GM21515 (cell line): ENCODE measurements around the gene TBX15.

Experiments used
- ATAC-seq: cut with Tn5 transposase; IDR thresholded peaks from one replicate; pipeline ENCODE4 v1.9.1; 2021; ENCODE audit not compliant: unreplicated experiment

The TBX15 gene

DNA sequence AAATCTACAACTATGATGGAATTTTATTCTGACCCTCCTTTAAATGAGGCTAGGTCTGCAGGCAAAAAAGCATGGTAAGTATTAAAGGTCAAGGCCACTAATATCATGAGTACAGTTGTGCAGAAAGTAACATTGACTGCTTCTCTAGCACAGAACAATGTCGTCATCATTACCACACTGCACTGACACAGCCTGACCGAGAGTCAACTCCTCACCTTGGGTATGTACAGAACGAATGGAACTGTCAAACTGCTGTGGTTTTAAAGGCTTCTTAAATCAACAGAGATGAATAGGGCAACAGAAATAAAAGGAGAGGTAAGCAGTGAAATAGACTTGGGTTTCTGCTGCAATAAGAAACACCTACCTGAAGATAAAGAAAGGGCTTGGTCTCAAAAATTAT, 88.8 kb downstream of the TBX15 start:
- no peak for ATAC-seq

DNA sequence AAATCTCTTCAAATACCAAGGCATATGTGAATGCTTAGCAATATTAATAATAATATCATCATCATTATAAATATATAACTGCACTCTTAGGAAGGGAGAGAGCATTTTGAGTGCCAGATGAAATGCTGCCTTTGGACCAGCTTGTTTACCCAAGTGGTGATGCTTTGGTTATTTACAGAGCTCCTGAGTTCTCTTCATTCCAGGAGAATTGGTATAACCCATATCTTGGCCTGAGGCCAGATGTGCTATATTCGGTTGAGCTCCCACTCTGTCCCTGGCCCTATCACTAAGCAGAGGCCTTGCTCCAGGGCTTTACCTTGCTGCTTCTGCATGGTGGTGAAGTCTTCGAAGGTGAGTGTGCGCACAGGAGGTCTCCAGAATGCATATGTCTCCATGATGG, 89.4 kb downstream of the TBX15 start:
- ATAC-seq: no peak

DNA sequence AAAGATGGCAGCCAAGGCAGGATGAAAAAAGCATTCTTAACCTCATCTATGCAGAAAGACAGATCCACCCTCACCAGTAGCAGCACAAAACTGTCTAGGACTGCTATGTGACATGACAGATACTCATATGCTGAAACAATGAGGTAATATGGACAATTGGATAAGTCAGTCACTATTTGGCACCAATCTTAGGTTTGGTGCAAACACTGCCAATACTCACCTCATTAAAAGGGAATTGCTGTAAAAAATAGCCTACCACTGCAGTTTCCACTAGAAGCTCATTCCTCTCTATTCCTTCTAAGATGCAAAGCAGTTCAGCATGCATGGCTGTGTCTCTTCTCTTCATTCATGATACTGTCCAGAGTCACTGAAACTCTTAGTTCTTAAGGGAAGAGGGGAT, 91.7 kb downstream of the TBX15 start:
- no peak for ATAC-seq

DNA sequence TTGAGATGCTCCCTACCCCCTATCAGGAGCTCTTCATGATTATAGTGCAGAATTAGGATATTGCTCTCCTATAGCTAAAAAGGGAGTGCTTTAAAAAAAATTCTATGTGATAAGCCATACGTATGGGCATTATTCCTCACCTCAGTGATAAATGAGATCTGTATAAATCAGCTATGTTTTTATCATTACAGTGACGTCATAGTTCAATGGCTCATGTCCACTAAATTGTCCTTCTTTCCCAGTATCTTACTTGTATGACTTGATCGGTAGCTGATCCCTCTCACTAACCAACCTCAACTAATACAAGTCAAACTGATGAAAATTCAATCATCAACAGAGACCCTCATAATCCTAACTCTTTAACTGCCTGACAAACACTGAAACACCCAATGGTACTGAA, 93.3 kb downstream of the TBX15 start:
- no peak for ATAC-seq

DNA sequence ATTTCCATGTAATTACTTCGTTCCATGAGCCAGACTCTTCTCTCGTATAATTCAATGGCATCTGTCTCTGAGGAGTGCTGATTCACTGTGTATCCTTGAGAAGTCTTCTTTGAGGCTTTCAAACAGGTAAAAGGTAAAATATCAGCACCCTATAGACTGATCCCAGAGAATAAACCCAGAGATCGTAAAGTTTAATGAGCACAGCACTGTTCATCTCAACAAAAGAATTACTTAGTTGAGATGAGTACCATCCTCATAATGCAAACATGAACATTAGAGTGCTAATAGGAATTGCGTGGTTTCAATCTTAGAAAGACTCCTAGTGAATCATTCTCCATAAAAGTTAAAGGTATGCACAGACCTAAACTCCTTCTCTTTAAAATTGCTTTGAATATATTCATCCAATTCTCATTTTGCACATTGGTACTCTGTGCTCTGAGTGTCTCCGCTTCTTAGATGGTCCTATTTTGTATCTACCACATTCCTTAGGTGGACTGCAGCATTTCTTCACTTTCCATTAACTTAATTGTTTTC, 97.2 kb downstream of the TBX15 start:
- ATAC-seq: no peak

DNA sequence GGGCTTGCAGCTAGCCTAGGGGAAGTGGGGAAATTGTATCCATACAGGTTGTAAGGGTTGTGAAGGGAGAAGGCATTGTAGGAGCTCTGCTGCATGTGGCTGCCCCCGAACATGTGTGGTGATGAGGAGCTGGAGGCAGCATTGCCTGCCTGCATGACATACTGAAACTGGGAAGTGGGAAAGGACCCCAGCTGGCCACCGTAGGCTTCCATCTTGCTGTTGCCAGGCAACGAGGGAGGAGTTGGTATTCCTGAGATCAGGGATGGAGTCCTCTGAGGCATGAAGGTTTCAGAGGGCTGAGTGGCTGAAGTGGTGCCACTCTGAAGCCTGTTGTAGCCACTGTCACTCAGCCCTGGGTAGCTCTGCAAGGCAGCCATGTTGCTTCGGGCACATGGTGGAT, 103.2 kb downstream of the TBX15 start:
- ATAC-seq: no peak

DNA sequence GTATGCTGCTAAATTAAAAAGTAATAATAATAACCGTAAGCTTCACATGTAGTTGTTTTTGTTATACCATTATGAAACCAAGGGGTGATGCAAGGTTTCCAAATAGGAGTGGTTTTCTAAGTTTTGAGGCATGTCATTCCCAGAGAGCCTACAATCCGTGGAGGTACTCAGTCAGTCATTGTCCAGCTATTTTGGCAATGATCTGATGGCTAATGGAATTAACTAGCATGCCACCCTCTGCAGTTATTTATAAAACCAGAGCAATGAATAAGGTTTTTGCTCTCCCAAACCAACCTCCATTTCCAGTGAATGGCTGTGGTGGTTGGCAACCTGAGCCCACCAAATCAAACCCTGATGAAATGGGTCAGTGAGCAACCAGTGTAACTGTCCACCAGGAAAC, 106.4 kb downstream of the TBX15 start:
- ATAC-seq: no peak

DNA sequence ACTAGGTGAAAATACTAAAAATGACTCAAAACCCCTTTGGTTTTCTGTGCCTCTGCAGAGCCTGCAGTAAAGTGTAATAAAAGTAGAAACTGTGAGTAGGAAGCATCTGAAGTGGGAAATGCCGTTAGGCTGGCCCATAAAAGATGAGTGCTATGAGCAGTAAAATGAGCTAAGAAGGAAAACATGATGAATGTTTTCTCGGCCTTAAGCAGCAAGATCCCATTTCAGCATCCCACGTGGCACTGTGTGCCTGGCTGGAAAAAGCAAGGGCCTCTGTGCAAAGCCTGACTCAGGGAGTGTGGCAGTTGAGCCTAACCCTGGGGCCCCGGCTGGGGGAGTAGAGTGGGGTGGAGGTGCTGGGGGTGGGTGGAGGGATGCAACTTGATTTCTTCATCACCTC, 109.5 kb downstream of the TBX15 start:
- ATAC-seq: no peak

DNA sequence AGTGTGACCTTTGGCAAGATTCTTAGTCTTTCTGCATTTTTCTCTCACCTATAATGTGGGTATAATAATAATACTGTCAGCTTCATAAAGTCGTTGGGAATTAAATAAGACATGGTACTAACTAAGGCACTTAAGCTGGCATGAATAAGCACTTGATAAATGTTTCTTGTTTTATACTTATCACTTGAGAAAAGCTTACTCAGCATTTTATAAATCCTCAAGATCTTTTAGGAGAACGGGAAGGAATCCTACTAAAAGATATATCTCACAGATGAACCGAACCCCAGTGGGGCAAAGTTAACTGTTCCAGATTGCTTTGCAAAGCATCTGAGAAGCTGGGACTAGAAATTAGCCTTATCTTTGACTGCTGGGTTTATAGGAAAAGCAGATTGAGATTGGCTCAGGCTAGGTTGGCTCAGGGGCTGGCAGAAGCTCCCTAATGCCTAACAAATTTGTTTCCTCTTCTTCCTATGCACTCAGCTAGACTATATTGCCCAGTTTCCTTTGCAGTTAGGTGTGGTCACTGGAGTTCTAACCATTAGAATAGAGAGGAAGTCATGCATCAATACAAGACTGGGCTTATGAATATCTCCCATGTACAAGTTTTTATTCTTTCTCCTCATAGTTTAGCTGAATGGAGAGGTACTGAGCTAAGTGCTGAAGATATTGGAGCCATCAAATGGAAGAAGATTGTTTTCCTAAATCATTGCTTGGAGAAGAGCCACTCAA, 110.3 kb downstream of the TBX15 start:
- ATAC-seq: no peak

DNA sequence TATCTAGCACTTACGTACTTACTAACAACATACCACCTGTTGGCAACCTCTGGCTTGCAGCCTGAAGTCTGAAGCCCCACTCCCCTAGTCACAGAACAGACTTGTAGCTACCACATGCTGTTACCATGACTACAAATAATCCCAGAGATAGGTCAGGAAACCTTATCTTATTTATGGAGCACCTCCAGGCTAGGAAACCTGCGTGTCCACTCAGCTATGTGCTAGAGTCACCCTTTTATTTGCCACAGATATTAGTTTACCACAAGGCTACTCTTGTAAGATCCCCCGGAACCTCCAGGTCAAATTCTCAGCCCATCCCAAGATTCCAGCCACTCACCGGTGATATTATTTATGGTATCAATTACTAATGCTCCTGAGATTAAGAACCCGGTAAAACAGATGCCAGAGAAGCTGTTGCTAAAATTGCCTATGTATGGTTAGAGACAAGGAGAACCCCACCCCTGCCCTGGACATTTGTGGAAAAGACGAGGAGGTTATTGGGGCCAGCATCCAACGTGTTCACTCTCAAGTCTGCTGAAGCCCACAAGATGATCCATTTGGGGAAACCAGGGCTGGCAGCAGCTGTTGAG, 116.5 kb downstream of the TBX15 start:
- no peak for ATAC-seq

DNA sequence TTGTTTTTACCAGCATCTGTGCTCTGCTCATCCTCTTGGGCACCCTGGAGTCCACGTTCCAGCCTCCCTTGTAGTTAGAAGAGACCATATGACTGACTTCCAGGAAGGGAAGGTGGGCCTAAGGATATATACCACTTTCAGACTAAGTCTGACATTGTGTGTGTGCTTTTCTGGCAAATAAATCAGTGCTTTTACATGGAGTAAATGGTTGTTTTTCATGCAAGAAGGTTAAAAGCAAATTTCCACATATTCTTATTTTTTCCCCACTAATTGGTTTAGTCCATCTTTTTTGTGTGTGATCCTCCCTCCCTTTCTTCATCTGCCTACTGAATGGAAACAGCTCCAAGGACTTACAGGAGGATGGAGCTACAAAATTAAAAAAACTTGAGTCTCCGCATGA, 119.8 kb downstream of the TBX15 start:
- ATAC-seq: no peak

DNA sequence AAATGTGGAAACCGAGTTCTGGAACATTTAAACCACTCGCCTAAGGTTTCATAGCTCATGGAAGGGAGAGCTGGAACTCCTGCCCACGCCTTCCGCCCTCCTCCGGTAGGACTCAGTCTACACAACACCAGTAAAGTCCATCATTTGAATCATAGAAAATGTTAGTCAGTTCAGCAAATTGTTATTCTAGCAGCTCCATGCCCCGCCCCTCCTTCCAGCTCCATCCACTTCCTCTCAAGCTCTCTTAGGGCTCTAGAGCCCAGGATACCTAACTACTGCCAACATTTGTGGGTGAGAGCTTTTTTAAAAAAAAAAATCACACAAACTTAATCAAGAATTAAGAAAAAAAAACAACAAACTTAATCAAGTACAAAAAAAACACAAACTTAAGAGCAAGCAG, 121.8 kb downstream of the TBX15 start:
- no peak for ATAC-seq

DNA sequence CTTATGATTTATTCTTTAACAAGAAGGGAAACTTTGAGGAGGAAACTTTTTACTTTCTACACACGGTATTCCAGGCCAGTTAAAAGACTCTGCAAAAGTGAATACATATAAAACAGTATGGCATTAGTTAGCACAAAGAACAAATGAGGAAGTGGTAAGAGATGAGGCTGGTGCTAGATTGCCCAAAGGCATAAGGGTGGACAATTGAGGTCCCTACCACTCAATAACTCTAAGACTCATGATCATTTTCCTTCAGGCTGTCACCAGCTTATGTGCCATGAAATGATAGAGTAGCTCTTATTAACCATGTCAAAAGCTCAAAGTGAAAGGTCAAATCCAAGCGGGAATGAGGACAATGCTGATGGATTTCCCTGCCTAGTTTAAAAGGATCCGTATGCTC, 124.5 kb downstream of the TBX15 start:
- no peak for ATAC-seq

DNA sequence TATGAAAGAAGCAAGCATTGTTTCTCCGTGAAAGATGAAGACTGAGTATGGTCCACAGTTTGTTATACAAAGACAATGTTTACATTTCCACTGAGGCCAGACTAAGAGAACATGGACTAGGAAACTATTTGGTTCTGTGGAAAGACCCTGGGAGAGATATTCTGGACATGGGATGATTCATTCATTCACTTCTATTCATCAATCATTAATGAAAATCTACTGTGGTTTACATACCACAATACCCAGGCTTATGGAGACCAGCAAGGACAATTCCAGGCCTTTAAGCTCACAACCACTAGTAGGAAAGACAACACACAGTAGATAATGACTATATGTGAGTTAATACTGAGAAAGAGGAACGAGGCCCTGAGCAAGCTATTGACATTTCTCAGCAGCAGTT, 125.4 kb downstream of the TBX15 start:
- ATAC-seq: no peak

DNA sequence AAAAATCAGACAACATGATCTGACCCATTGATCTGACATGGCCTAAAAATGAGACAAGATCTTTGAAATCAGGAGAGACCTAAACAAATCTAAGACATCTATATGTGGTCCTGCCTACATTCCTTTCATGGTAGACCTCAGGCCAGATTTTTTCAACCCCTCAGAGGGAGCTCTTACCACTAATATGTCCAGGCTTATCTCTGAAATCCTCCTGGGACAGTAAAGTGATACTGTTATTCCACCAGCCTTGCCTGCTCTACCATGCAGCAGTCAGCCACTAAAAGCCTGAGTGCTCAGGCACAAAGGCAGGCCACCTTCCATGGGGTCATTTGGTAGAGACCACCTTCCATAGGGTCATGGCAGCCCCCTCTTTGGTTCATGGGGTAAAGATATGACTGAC, 126.9 kb downstream of the TBX15 start:
- ATAC-seq: no peak

DNA sequence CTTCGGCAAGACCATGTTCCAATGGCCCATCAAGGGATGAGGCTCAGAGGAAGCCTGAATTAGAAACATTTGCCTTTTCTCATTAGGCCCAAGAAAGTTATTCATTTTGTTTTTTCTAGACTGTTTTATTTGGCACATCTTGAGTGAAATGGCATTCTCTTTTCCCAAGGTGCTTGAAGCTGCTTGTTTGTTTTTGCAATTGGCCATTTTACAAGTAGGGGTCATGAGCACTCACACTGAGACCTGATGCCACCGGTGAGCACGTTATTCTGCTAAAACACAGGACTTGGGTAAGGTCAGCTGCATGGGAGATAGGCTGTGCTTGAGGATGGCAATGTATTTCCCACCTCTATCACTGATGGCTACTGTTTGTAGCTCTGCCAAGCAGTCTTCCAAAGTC, 128.1 kb downstream of the TBX15 start:
- ATAC-seq: no peak

DNA sequence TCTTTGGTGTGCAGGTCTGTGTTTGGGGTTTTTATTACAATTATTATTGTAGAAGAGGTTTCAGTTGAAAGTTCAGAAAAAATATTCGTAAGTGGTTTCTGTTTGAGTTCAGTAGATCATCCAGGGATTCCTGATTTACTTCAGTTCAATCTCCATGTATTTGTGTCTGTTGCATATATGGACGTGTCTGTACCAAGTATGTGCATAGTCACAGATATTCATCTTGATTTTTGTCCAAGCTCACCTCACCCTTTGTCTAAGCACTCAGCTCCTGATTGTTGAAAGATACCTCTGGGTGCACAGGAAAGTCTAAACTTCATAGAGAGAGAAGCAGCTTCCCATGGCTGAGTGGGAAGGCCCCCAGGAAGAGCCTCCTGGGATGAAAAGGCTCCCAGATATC, 141.7 kb downstream of the TBX15 start:
- no peak for ATAC-seq

DNA sequence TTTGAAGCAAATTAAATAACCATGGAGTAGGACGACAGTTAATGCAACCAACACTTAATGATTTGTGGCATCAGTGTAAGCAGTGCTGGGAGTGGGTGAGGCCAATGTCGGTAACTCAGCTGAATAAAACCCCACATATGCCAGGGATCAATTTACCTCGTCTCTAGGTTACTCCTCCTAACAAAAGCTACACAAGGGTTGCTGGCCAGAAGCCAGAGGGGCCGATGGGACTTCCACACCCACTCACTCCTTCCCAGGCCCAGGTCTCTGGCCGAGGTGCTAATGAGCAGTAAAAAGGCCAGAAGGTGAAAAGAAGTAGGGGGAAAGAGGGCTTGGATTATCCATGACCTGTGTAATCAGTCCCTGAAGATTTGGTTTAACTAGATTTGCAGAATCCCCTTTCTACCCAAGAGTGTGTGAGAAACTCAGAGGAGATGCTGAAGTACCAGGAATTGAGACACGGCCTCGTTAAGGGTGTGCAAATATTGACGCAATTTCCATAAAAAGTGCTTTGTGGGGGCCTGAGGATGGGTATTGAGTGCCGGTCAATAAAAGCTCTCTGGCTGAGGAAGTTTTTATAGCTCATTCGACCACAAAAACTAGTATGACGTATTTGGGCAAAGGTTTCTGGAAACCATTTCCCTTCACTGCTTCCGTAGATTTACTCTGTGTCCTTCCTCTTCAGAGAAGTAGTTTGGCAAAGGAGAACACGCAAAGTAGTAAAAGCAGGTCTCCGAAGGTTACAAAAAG, 145.5 kb downstream of the TBX15 start:
- no peak for ATAC-seq

DNA sequence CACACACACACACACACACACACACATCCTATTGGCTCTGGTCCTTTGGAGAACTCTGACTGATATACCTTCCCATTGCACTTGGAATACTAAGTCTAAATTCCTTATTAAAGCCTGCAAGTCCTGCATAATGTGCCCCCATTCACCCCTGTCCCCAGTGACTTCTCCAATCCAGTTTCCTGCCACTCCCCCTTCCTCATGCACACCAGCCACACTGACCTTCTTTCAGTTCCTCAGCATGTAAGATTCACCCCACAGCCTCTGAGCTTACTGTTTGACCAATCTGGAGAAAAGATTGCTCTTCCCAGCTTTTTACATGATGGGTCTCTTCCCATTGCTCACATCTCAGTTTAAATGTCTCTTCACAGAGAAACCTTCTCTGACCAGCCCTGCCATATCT, 146.6 kb downstream of the TBX15 start:
- no peak for ATAC-seq
